ENCODE data around the gene ACOD1. TPM values are rescaled to one million over a fixed set of nuclear protein-coding genes. Genes with fewer than 3 reads are reported as not detected.

ACOD1 gene
- total and polyA plus RNA-seq, 2 of the 13 experiments (the other 11 are each of a cell fraction or from before 2014, with no cell fraction given): not detected

DNA sequence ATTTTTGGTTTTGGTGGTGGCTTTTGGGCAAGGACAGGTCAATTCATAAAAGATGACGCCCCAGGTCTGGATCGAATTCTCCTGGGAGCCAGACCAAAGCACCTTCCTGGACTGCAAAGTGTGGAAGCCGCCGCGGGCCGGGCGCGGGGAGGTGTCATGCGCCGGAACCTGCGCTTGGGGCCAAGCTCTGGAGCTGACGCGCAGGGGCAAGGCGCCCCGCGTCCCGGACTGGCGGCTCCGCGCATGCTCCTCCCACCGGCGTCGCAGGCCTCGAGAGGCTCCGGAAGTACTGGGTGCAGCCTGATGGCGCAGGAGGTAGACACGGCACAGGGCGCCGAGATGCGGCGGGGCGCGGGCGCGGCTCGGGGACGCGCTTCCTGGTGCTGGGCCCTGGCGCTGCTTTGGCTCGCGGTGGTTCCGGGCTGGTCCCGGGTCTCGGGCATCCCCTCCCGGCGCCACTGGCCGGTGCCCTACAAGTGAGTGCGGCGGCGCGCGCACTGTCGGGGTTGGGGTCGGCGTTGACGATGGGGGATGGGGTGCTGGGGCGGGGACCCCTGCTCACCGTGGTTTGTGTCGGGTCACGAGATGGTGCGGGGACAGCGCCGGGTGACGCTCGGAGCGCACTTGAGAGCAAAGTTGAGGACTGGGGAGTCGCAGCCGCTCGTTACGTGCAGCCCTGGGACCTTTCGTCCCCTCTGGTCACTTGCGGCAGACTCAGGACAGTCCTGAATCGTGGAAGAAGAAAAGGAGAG lies 43.7 kb downstream of the ACOD1 start, which contains the start of gene CLN5 (continued):
- TF ChIP-seq, protein P1, sequence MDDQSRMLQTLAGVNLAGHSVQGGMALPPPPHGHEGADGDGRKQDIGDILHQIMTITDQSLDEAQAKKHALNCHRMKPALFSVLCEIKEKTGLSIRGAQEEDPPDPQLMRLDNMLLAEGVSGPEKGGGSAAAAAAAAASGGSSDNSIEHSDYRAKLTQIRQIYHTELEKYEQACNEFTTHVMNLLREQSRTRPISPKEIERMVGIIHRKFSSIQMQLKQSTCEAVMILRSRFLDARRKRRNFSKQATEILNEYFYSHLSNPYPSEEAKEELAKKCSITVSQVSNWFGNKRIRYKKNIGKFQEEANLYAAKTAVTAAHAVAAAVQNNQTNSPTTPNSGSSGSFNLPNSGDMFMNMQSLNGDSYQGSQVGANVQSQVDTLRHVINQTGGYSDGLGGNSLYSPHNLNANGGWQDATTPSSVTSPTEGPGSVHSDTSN (CRISPR knock-in tag; IDR thresholded peaks at IDR 0.05; ENCODE audit: borderline replicate concordance): peak; percentile 90
- TF ChIP-seq SKI (IDR thresholded peaks at IDR 0.05; ENCODE audit: partially characterized antibody) (peak; percentile 35), PAWR (CRISPR knock-in tag; IDR thresholded peaks at IDR 0.05; ENCODE audit: borderline replicate concordance) (peak; percentile 86), SRSF1 (optimal IDR thresholded peaks at IDR 0.05; ENCODE audit: low read depth, low read length) (no peak), HMG20A (CRISPR knock-in tag; IDR thresholded peaks at IDR 0.05; ENCODE audit: borderline replicate concordance) (no peak), ZNF232 (CRISPR knock-in tag; IDR thresholded peaks at IDR 0.05; ENCODE audit: borderline replicate concordance) (peak; percentile 80; the same call in 1 of the 2 replicates), RFX5 (IDR thresholded peaks at IDR 0.05; ENCODE audit: low read depth, low read length) (no peak), SMARCC2 (IDR thresholded peaks at IDR 0.05) (no peak), FOXK1 (CRISPR knock-in tag; IDR thresholded peaks at IDR 0.05; ENCODE audit: borderline replicate concordance, low read depth) (peak; percentile 69; the same call in 1 of the 2 replicates), SMAD3 (CRISPR knock-in tag; IDR thresholded peaks at IDR 0.05) (no peak), RARA (CRISPR knock-in tag; IDR thresholded peaks at IDR 0.05) (0 out of 2 replicates have a peak, but pooled peaks have one; percentile 40), NR2C2 (CRISPR knock-in tag; IDR thresholded peaks at IDR 0.05; ENCODE audit: borderline replicate concordance) (peak; percentile 89), IKZF1 (IDR thresholded peaks at IDR 0.05) (no peak), SIN3B (IDR thresholded peaks at IDR 0.05; ENCODE audit: low read length) (0 out of 2 replicates have a peak, but pooled peaks have one; percentile 15), TCF7L2 (IDR thresholded peaks at IDR 0.05; ENCODE audit: low read depth, low read length) (no peak)
- TF ChIP-seq, protein P2, sequence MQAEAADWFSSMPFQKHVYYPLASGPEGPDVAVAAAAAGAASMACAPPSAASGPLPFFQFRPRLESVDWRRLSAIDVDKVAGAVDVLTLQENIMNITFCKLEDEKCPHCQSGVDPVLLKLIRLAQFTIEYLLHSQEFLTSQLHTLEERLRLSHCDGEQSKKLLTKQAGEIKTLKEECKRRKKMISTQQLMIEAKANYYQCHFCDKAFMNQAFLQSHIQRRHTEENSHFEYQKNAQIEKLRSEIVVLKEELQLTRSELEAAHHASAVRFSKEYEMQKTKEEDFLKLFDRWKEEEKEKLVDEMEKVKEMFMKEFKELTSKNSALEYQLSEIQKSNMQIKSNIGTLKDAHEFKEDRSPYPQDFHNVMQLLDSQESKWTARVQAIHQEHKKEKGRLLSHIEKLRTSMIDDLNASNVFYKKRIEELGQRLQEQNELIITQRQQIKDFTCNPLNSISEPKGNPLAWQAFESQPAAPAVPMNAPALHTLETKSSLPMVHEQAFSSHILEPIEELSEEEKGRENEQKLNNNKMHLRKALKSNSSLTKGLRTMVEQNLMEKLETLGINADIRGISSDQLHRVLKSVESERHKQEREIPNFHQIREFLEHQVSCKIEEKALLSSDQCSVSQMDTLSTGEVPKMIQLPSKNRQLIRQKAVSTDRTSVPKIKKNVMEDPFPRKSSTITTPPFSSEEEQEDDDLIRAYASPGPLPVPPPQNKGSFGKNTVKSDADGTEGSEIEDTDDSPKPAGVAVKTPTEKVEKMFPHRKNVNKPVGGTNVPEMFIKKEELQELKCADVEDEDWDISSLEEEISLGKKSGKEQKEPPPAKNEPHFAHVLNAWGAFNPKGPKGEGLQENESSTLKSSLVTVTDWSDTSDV (CRISPR knock-in tag; IDR thresholded peaks at IDR 0.05): no peak
- TF ChIP-seq, protein P3, sequence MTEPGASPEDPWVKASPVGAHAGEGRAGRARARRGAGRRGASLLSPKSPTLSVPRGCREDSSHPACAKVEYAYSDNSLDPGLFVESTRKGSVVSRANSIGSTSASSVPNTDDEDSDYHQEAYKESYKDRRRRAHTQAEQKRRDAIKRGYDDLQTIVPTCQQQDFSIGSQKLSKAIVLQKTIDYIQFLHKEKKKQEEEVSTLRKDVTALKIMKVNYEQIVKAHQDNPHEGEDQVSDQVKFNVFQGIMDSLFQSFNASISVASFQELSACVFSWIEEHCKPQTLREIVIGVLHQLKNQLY (CRISPR knock-in tag; IDR thresholded peaks at IDR 0.05): no peak
- TF ChIP-seq, protein P4, sequence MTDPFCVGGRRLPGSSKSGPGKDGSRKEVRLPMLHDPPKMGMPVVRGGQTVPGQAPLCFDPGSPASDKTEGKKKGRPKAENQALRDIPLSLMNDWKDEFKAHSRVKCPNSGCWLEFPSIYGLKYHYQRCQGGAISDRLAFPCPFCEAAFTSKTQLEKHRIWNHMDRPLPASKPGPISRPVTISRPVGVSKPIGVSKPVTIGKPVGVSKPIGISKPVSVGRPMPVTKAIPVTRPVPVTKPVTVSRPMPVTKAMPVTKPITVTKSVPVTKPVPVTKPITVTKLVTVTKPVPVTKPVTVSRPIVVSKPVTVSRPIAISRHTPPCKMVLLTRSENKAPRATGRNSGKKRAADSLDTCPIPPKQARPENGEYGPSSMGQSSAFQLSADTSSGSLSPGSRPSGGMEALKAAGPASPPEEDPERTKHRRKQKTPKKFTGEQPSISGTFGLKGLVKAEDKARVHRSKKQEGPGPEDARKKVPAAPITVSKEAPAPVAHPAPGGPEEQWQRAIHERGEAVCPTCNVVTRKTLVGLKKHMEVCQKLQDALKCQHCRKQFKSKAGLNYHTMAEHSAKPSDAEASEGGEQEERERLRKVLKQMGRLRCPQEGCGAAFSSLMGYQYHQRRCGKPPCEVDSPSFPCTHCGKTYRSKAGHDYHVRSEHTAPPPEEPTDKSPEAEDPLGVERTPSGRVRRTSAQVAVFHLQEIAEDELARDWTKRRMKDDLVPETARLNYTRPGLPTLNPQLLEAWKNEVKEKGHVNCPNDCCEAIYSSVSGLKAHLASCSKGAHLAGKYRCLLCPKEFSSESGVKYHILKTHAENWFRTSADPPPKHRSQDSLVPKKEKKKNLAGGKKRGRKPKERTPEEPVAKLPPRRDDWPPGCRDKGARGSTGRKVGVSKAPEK (CRISPR knock-in tag; IDR thresholded peaks at IDR 0.05; ENCODE audit: borderline replicate concordance): no peak
- TF ChIP-seq, protein P5, sequence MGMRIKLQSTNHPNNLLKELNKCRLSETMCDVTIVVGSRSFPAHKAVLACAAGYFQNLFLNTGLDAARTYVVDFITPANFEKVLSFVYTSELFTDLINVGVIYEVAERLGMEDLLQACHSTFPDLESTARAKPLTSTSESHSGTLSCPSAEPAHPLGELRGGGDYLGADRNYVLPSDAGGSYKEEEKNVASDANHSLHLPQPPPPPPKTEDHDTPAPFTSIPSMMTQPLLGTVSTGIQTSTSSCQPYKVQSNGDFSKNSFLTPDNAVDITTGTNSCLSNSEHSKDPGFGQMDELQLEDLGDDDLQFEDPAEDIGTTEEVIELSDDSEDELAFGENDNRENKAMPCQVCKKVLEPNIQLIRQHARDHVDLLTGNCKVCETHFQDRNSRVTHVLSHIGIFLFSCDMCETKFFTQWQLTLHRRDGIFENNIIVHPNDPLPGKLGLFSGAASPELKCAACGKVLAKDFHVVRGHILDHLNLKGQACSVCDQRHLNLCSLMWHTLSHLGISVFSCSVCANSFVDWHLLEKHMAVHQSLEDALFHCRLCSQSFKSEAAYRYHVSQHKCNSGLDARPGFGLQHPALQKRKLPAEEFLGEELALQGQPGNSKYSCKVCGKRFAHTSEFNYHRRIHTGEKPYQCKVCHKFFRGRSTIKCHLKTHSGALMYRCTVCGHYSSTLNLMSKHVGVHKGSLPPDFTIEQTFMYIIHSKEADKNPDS (CRISPR knock-in tag; IDR thresholded peaks at IDR 0.05): peak; percentile 40; the same call in 1 of the 2 replicates
- TF ChIP-seq, protein P6, sequence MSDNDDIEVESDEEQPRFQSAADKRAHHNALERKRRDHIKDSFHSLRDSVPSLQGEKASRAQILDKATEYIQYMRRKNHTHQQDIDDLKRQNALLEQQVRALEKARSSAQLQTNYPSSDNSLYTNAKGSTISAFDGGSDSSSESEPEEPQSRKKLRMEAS (IDR thresholded peaks at IDR 0.05): peak; percentile 95
